GM12878 (cell line): Measurements from ENCODE around the gene CCDC102B. TPM values are rescaled to one million over a fixed set of nuclear protein-coding genes. Genes with fewer than 3 reads are reported as not detected.

Experiments
- ATAC-seq: fragments of 200-7000 bp; cut with Tn5 transposase; 3 replicates; pipeline ENCODE4 v1.9.1; 2020; ENCODE audit warnings: mild to moderate bottlenecking, moderate library complexity
- BruUV-seq: library from RNA; stranded (reverse); fragments of 400-500 nt; replicated peaks from 2 replicates; lab custom pipeline; 2021; lab: Mats Ljungman, UMichigan
- CTCF ChIA-PET: fragments of 300-600 bp; sonication (Branson Sonifier 250); formaldehyde crosslinking; extraction: SDS; loops from one replicate; lab custom pipeline; 2021; ENCODE audit warnings: inconsistent platforms; lab: Yijun Ruan, JAX
- POLR2A ChIA-PET: fragments of 350-600 bp; formaldehyde crosslinking; extraction: SDS; loops from one replicate; lab custom pipeline; 2021; ENCODE audit warnings: inconsistent platforms; lab: Charles Lee
- RAD21 ChIA-PET: fragments of 300-600 bp; sonication (Branson Sonifier 250); formaldehyde crosslinking; loops from one replicate; lab custom pipeline; 2023; ENCODE audit warnings: antibody characterized with exemption; ENCODE audit not compliant: unreplicated experiment; lab: Charles Lee
- SMC1A ChIA-PET: fragments of 300-600 bp; sonication (Branson Sonifier 250); formaldehyde crosslinking; loops from one replicate; lab custom pipeline; 2023; ENCODE audit not compliant: unreplicated experiment, uncharacterized antibody; lab: Charles Lee
- DNase-seq: peaks from one replicate; pipeline ENCODE4 v3.0.0-alpha.2; 2011; ENCODE audit warnings: low read depth, low spot score
- FAIRE-seq: peaks from 3 replicates; lab custom pipeline; 2011; peaks lifted over from hg19 to GRCh38; lab: Jason Lieb, UNC
- H2AFZ ChIP-seq: 2 replicates; pipeline ENCODE4 v1.6.0; 2011; ENCODE audit warnings: low read depth, low read length, control low read depth; ENCODE audit not compliant: control insufficient read depth
- H3K27ac ChIP-seq: 2 replicates; pipeline ENCODE4 v1.5.1; 2011; ENCODE audit warnings: control low read depth; ENCODE audit not compliant: control insufficient read depth, insufficient read depth
- H3K27me3 ChIP-seq, 2 experiments: replicated peaks in 1 of 2; 2 replicates each; pipeline versions ENCODE4 v1.6.0 to v1.6.1; 2011; ENCODE audit warnings: low read length in 1 of 2; ENCODE audit not compliant: control insufficient read depth in 2 of 2, insufficient read depth in 2 of 2
- H3K36me3 ChIP-seq, 2 experiments: 2 replicates each; pipeline ENCODE4 v1.5.1; 2011; ENCODE audit warnings: low read length in 1 of 2; ENCODE audit not compliant: control insufficient read depth in 2 of 2, insufficient read depth in 2 of 2
- H3K4me1 ChIP-seq: 2 replicates; pipeline ENCODE4 v1.6.1; 2011; ENCODE audit warnings: mild to moderate bottlenecking, low read length, moderate library complexity, mixed read lengths; ENCODE audit not compliant: control insufficient read depth, insufficient read depth
- H3K4me2 ChIP-seq: 2 replicates; pipeline ENCODE4 v1.6.0; 2011; ENCODE audit warnings: control low read depth; ENCODE audit not compliant: control insufficient read depth, insufficient read depth
- H3K4me3 ChIP-seq: fragments of 200-600 bp; sonication (generic); 2 replicates; pipeline ENCODE4 v1.5.1; 2016
- H3K79me2 ChIP-seq: 2 replicates; pipeline ENCODE4 v1.6.0; 2011; ENCODE audit warnings: low read length; ENCODE audit not compliant: control insufficient read depth, insufficient read depth
- H3K9ac ChIP-seq: 2 replicates; pipeline ENCODE4 v1.8.0; 2011; ENCODE audit warnings: low read length, control low read depth, mixed read lengths; ENCODE audit not compliant: control insufficient read depth, insufficient read depth
- H3K9me3 ChIP-seq: replicated peaks from 3 replicates; pipeline ENCODE4 v1.5.1; 2011; ENCODE audit warnings: mild to moderate bottlenecking, low read length; ENCODE audit not compliant: control insufficient read depth, insufficient read depth
- H4K20me1 ChIP-seq: 2 replicates; pipeline ENCODE4 v1.6.0; 2011; ENCODE audit not compliant: control insufficient read depth, insufficient read depth
- ATF7 ChIP-seq: fragments of 450-650 bp; IDR thresholded peaks from 2 replicates; pipeline ENCODE4 v1.6.1; 2016; ENCODE audit warnings: low read depth, mild to moderate bottlenecking
- BACH1 ChIP-seq: fragments of 450-650 bp; IDR thresholded peaks from 2 replicates; pipeline ENCODE4 v1.6.1; 2017; ENCODE audit warnings: mild to moderate bottlenecking, borderline replicate concordance
- BMI1 ChIP-seq: fragments of 450-650 bp; IDR thresholded peaks from 2 replicates; pipeline ENCODE4 v1.6.1; 2016; ENCODE audit warnings: mild to moderate bottlenecking, moderate library complexity, borderline replicate concordance
- DPF2 ChIP-seq: fragments of 450-650 bp; IDR thresholded peaks from 2 replicates; pipeline ENCODE4 v1.6.1; 2017; ENCODE audit warnings: mild to moderate bottlenecking
- GATAD2B ChIP-seq: fragments of 450-650 bp; conservative IDR thresholded peaks from 2 replicates; pipeline ENCODE4 v1.6.1; 2017; ENCODE audit warnings: low read depth, mild to moderate bottlenecking, moderate library complexity
- IKZF1 ChIP-seq: fragments of 450-650 bp; conservative IDR thresholded peaks from 2 replicates; pipeline ENCODE4 v1.6.1; 2017; ENCODE audit warnings: antibody characterized with exemption, mild to moderate bottlenecking
- MEF2B ChIP-seq: fragments of 450-650 bp; IDR thresholded peaks from 2 replicates; pipeline ENCODE4 v1.6.1; 2018; ENCODE audit warnings: mild to moderate bottlenecking, moderate library complexity; ENCODE audit not compliant: partially characterized antibody, poor library complexity, severe bottlenecking
- MTA2 ChIP-seq: fragments of 450-650 bp; IDR thresholded peaks from 2 replicates; pipeline ENCODE4 v1.6.1; 2016; ENCODE audit warnings: low read depth, mild to moderate bottlenecking, moderate library complexity
- NFYA ChIP-seq: IDR thresholded peaks from 2 replicates; pipeline ENCODE4 v1.6.1; 2011; ENCODE audit warnings: low read depth, mild to moderate bottlenecking, low read length, improper control_type of control experiment, borderline replicate concordance
- NR2F1 ChIP-seq: fragments of 450-650 bp; conservative IDR thresholded peaks from 2 replicates; pipeline ENCODE4 v1.6.1; 2017; ENCODE audit warnings: mild to moderate bottlenecking
- SMARCA5 ChIP-seq: fragments of 450-650 bp; IDR thresholded peaks from 2 replicates; pipeline ENCODE4 v1.6.1; 2017; ENCODE audit warnings: mild to moderate bottlenecking
- SMC3 ChIP-seq: IDR thresholded peaks from 2 replicates; pipeline ENCODE4 v1.6.1; 2011; ENCODE audit warnings: low read length, improper control_type of control experiment, borderline replicate concordance
- SPI1 ChIP-seq: IDR thresholded peaks from 2 replicates; pipeline ENCODE4 v1.6.1; 2011; ENCODE audit warnings: low read depth, mild to moderate bottlenecking, low read length, moderate library complexity, borderline replicate concordance; ENCODE audit not compliant: insufficient read depth
- TCF12 ChIP-seq: IDR thresholded peaks from 2 replicates; pipeline ENCODE4 v1.6.1; 2011; ENCODE audit warnings: low read depth, mild to moderate bottlenecking, low read length
- TCF3 ChIP-seq: IDR thresholded peaks from 2 replicates; pipeline ENCODE4 v1.6.1; 2012; ENCODE audit warnings: low read depth, mild to moderate bottlenecking, low read length, borderline replicate concordance; ENCODE audit not compliant: insufficient read depth
- ZNF207 ChIP-seq: fragments of 450-650 bp; IDR thresholded peaks from 2 replicates; pipeline ENCODE4 v1.6.1; 2014; ENCODE audit warnings: antibody characterized with exemption, mild to moderate bottlenecking, borderline replicate concordance
- WGBS: methylation state at CpG from one replicate; pipeline ENCODE4 v1.1.6; 2016; ENCODE audit warnings: low lambda C conversion rate; ENCODE audit not compliant: insufficient replicate concordance, insufficient coverage; ENCODE audit errors: missing lambda C conversion rate; 5-methylcytosine and 5-hydroxymethylcytosine counted together
- in situ Hi-C: fragments of 300-500 bp; cut with MboI; formaldehyde crosslinking; loops from 9 replicates; pipeline ENCODE4 v1.14.3; 2018; ENCODE audit warnings: mixed read lengths
- intact Hi-C: fragments of 100-400 bp; cut with micrococcal nuclease; formaldehyde crosslinking; loops from one replicate; pipeline ENCODE4 v1.14.2; 2022; ENCODE audit not compliant: unreplicated experiment
- polyA plus RNA-seq, 11 experiments: library from polyadenylated mRNA; depleted of rRNA in 4 of 11; unstranded in 6 of 11; stranded (reverse) in 5 of 11; fragments of >200 nt; fragmentation: Nextera tagmentation in 4 of 11; fragmentation: Illumina TruSeq in 1 of 11; extraction: Ambion mirVana in 4 of 11; extraction: Trizol in 1 of 11; gene quantifications; 1 replicate in 1 of 11; 2 replicates in 10 of 11; pipeline versions ENCODE4 v1.2.1 to v1.2.3, GENCODE V29; 2011 to 2016; ENCODE audit warnings: inconsistent platforms in 2 of 11, missing spikeins in 2 of 11, low read depth in 1 of 11
- total RNA-seq, 4 experiments: library from RNA; depleted of rRNA in 3 of 4; stranded (reverse); fragments of >200 nt in 3 of 4; fragmentation: Illumina TruSeq in 1 of 4; extraction: Trizol in 1 of 4; gene quantifications; 2 replicates each; pipeline versions ENCODE4 v1.2.1 to v1.2.3, GENCODE V29; 2013 to 2021

The CCDC102B gene
- total and polyA plus RNA-seq, 10 of the 15 experiments (the other 5 are each of a cell fraction or from before 2014, with no cell fraction given): 2.7 to 4.7 (median 3.3) TPM

DNA sequence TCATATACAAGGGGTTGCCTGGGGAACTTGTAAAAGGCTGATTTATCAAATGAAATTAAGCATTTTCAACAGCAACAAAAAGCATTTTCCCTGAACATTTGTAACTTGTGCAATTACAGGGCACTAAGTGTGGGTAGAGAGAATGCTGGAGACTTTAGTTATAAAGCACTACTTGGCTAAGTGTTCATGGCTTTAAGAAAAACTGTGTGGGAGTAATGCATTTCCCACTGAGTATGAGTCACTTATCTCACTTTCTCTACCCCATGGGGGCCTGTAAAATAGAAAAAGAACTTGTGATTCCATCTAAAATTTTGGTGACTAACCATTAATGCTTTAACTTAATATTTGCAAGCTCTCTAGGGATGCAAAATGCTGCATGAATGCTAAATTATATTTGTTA is 193.4 kb downstream of the CCDC102B start:
- RAD21 ChIA-PET: no interaction called here
- ATAC-seq (peak; percentile 54), FAIRE-seq (no peak), DNase-seq (no peak)
- POLR2A ChIA-PET: no interaction called here
- TF ChIP-seq DPF2 (peak; percentile 85), GATAD2B (0 out of 2 replicates have a peak, but pooled peaks have one; percentile 33), SMC3 (no peak), IKZF1 (peak; percentile 56), MEF2B (peak; percentile 15), BMI1 (0 out of 2 replicates have a peak, but pooled peaks have one; percentile 11)
- Histone ChIP-seq H3K4me3 (no peak overlapping the region), H2AFZ (no peak overlapping the region), H3K4me1 (no peaks in the 10 kb centered on the region), H3K36me3 (no peaks in the 10 kb centered on the region), H3K9ac (no peak overlapping the region), H3K79me2 (no peaks in the 10 kb centered on the region), H3K4me2 (no peak overlapping the region), H4K20me1 (no peaks in the 10 kb centered on the region), H3K27me3 (no peaks in the 10 kb centered on the region), H3K9me3 (no peaks in the 10 kb centered on the region), H3K27ac (no peak overlapping the region)
- CTCF ChIA-PET: interaction anchor here (1.0 kb wide), 1 partner anchor 1204 kb away, joined by 3 read pairs; no protein-coding TSS in a partner anchor
- intact Hi-C loops: no loop called here
- in situ Hi-C loops: no loop called here
- no TSS peak for BruUV-seq
- SMC1A ChIA-PET: interaction anchor here (0.6 to 1.9 kb wide), 5 partner anchors 10 to 292 kb away, joined by 3 to 5 read pairs (median 3); no protein-coding TSS in a partner anchor

DNA sequence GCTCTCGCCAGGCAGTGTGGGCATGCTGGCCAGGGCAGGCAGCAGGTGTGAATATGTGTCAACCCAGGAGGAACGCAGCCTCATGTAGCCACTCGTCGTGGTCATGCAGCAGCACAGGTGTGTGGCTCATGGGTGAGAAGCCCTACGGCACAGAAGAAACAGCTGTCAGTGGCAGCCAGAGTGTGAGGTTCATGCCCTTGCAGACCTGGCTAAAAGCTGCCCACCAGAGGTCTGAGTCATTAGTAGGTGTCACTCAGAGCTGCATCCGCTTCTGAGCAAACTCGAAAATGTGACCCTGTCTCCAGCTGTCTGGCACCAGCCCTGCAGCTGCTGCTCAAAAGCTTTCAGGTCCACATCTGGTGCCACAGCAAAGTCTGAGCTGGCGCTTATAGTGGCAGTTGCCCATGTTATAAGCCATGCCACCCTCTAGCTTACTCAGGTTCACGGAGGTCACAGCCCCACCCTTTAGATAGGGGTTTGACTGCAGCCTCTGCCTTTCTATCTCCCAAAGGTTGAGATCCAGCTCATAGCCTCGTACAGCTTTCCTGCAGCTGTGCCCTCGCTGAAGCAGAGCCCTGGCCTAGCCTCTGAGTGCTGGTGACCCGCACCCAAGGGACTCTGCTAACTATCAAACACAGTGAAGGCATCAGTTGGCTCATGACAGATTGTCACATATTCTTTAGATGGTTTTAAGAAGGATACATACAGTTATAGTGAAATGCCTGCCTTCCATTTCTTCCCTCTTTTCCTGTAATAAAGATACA is 195.0 kb downstream of the CCDC102B start:
- 15% methylated on average over 12 of the region's 12 CpGs for WGBS
- no peaks in the 10 kb centered on the region for H3K36me3 ChIP-seq
- BruUV-seq: no TSS peak
- H3K27me3 ChIP-seq: no peaks in the 10 kb centered on the region
- intact Hi-C loops (no loop called here), in situ Hi-C loops (no loop called here)
- SMC1A ChIA-PET: interaction anchor here (0.9 to 1.9 kb wide), 3 partner anchors 8 to 52 kb away, joined by 3 to 11 read pairs (median 5); no protein-coding TSS in a partner anchor
- RAD21 ChIA-PET: interaction anchor here (0.9 to 1.7 kb wide), 5 partner anchors 9 to 1067 kb away, joined by 3 to 5 read pairs (median 4); no protein-coding TSS in a partner anchor
- POLR2A ChIA-PET: interaction anchor here (0.6 to 1.0 kb wide), 2 partner anchors 58 to 240 kb away, joined by 3 read pairs; no protein-coding TSS in a partner anchor
- H4K20me1 ChIP-seq: no peaks in the 10 kb centered on the region
- no peaks in the 10 kb centered on the region for H3K4me1 ChIP-seq
- no peaks in the 10 kb centered on the region for H3K9me3 ChIP-seq
- peak; percentile 89 for ATAC-seq
- CTCF ChIA-PET: no interaction called here
- DNase-seq: no peak
- no peak overlapping the region for H2AFZ ChIP-seq
- H3K4me2 ChIP-seq: no peak overlapping the region
- no peak overlapping the region for H3K4me3 ChIP-seq
- no peak overlapping the region for H3K9ac ChIP-seq
- no peaks in the 10 kb centered on the region for H3K79me2 ChIP-seq
- FAIRE-seq: no peak
- no peak overlapping the region for H3K27ac ChIP-seq
- TF ChIP-seq DPF2 (peak; percentile 69; the same call in 1 of the 2 replicates), GATAD2B (peak; percentile 70), TCF12 (0 out of 2 replicates have a peak, but pooled peaks have one; percentile 61), BACH1 (no peak), MEF2B (no peak), SMARCA5 (no peak), NFYA (no peak), NR2F1 (peak; percentile 79), SPI1 (no peak), TCF3 (0 out of 2 replicates have a peak, but pooled peaks have one; percentile 11), IKZF1 (peak; percentile 61), SMC3 (no peak), ATF7 (0 out of 2 replicates have a peak, but pooled peaks have one; percentile 22), MTA2 (peak; percentile 56; the same call in 1 of the 2 replicates), ZNF207 (no peak)
